HL-60 (cell line): ENCODE measurements around the gene CAPRIN2.

ENCODE experiments used
- DNase-seq, 2 experiments: peaks; one replicate each; pipeline ENCODE4 v3.0.0-alpha.2; 2010 to 2020; ENCODE audit warnings: low read depth in 1 of 2, low spot score in 1 of 2
- H3K27ac ChIP-seq: fragments of 250-450 bp; sonication (Bioruptor Pico); replicated peaks from 2 replicates; pipeline ENCODE4 v1.5.1; 2020; ENCODE audit warnings: mild to moderate bottlenecking, moderate library complexity
- H3K27me3 ChIP-seq: fragments of 250-450 bp; sonication (Bioruptor Pico); 2 replicates; pipeline ENCODE4 v1.5.1; 2021; ENCODE audit warnings: mild to moderate bottlenecking, moderate library complexity; ENCODE audit not compliant: insufficient read depth, poor library complexity, severe bottlenecking
- H3K4me3 ChIP-seq: replicated peaks from 2 replicates; pipeline ENCODE4 v1.5.1; 2011; ENCODE audit warnings: mild to moderate bottlenecking, control low read depth, low read length; ENCODE audit not compliant: insufficient read depth
- CTCF ChIP-seq: IDR thresholded peaks from one replicate; pipeline ENCODE4 v1.5.1; 2011; ENCODE audit warnings: low read length, control low read depth, inconsistent platforms; ENCODE audit not compliant: insufficient read depth
- GABPA ChIP-seq: IDR thresholded peaks from 2 replicates; pipeline ENCODE4 v1.6.1; 2012; ENCODE audit warnings: low read depth
- POLR2AphosphoS5 ChIP-seq: IDR thresholded peaks from 2 replicates; pipeline ENCODE4 v1.6.1; 2012; ENCODE audit warnings: low read depth
- REST ChIP-seq: IDR thresholded peaks from 2 replicates; pipeline ENCODE4 v1.6.1; 2012; ENCODE audit warnings: low read depth; ENCODE audit not compliant: insufficient replicate concordance
- SPI1 ChIP-seq: IDR thresholded peaks from 2 replicates; pipeline ENCODE4 v1.6.1; 2012; ENCODE audit warnings: low read depth, mild to moderate bottlenecking, borderline replicate concordance

Gene CAPRIN2

GRCh38 chr12:30696486-30696885 lies 58.3 kb downstream of the CAPRIN2 start:
- no peak for TF ChIP-seq CTCF
- no peak for TF ChIP-seq POLR2AphosphoS5
- no peak for TF ChIP-seq REST
- no peak for TF ChIP-seq SPI1
- no peak for TF ChIP-seq GABPA
- Histone ChIP-seq H3K27ac (no peak overlapping the region), H3K27me3 (no peaks in the 10 kb centered on the region), H3K4me3 (no peak overlapping the region; the same call in 1 of the 2 replicates)
- DNase-seq, result no peak

- TF ChIP-seq GABPA (no peak), REST (no peak), SPI1 (no peak), POLR2AphosphoS5 (no peak), CTCF (no peak)
- DNase-seq, result no peak
- Histone ChIP-seq H3K27ac (peak overlapping the region; percentile 81), H3K4me3 (peak overlapping the region; percentile 99), H3K27me3 (no peaks in the 10 kb centered on the region)
Observed at GRCh38 chr12:30696103-30696408, 58.7 kb downstream of the CAPRIN2 start.

GRCh38 chr12:30695199-30696102 lies 59.3 kb downstream of the CAPRIN2 start, which contains the start of gene IPO8:
Gene IPO8 (minus strand): TSS chr12:30695869. CDS start chr12:30695647, 222 bp downstream.
- H3K27ac ChIP-seq, result peak within 1 kb of the TSS; percentile 81
- TF ChIP-seq CTCF, result no peak
- TF ChIP-seq POLR2AphosphoS5, result peak; percentile 56; the same call in 1 of the 2 replicates
- peak; percentile 58; the same call in 1 of the 2 replicates for TF ChIP-seq GABPA
- TF ChIP-seq REST, result no peak
- TF ChIP-seq SPI1, result peak; percentile 41; the same call in 1 of the 2 replicates

More at GRCh38 chr12:30695199-30696102, 59.3 kb downstream of the CAPRIN2 start, which contains the start of gene IPO8:
- H3K4me3 ChIP-seq, result peak within 1 kb of the TSS; percentile 99
- DNase-seq, result peak; percentile 86 to 91
- no peaks in the 10 kb centered on the region for H3K27me3 ChIP-seq
